ENCODE measurements around the gene LEFTY2. TPM values are rescaled to one million over a fixed set of nuclear protein-coding genes. Genes with fewer than 3 reads are reported as not detected.

Gene LEFTY2
- total and polyA plus RNA-seq, 2 of the 4 experiments (the other 2 are of a cell fraction) = not detected

- CTCF ChIA-PET = interaction anchor here (1.5 kb wide), 1 partner anchor 498 kb away, joined by 6 read pairs; no protein-coding TSS in a partner anchor
- WGBS, 2 experiments (ENCODE audit: extremely low coverage in 2 of 2, insufficient read length in 1 of 2) = 91% methylated on average over 10 of the region's 15 CpGs; no CpG with 5 or more reads in 1 of the 2 experiments
- H3K4me1 ChIP-seq (ENCODE audit: control insufficient read depth, insufficient read depth, low read length) = no peaks in the 10 kb centered on the region
- in situ Hi-C loops (cut with MboI; ENCODE audit: low sequenced_read_pairs) = loop anchor here (10.0 kb wide), 1 partner anchor 658 kb away; no protein-coding TSS in a partner anchor
- no peak overlapping the region for H3K14ac ChIP-seq (replicated peaks; ENCODE audit: low read depth, low read length)
- no peak overlapping the region for H3K4me3 ChIP-seq (ENCODE audit: insufficient read depth, low read depth, low read length)
- no peak overlapping the region for H3K4me2 ChIP-seq (ENCODE audit: low read depth, low read length)
- H3K18ac ChIP-seq (ENCODE audit: low read depth, low read length) = no peak overlapping the region
- no peak overlapping the region for H3K4ac ChIP-seq (ENCODE audit: low read depth, low read length)
- H4K8ac ChIP-seq (ENCODE audit: low read depth in 2 of 2, low read length in 2 of 2) = no peak overlapping the region
- no peaks in the 10 kb centered on the region for H3K9me1 ChIP-seq (ENCODE audit: insufficient read depth, low read length)
- H3K23ac ChIP-seq (ENCODE audit: low read depth, low read length) = no peak overlapping the region
- H2BK120ac ChIP-seq (ENCODE audit: low read depth, low read length) = no peak overlapping the region
- no peak overlapping the region for H2BK5ac ChIP-seq (ENCODE audit: low read depth, low read length, poor library complexity, severe bottlenecking)
- intact Hi-C loops (cut with micrococcal nuclease) = loop anchor here (10.0 kb wide), 3 partner anchors 128 to 1048 kb away; partner anchors contain the start of genes DNAH14 and ENAH
- no peak overlapping the region for H2AFZ ChIP-seq (replicated peaks; ENCODE audit: low read length, poor library complexity)
- ATAC-seq (ENCODE audit: low read depth) (no peak), DNase-seq (no peak)
- no peak overlapping the region for H2AK9ac ChIP-seq (replicated peaks; ENCODE audit: low read depth, low read length, poor library complexity)
- H3K79me1 ChIP-seq (ENCODE audit: low read depth in 1 of 2, low read length in 2 of 2) = no peaks in the 10 kb centered on the region
- H3K27me3 ChIP-seq (ENCODE audit: control insufficient read depth, insufficient read depth, low read length) = no peaks in the 10 kb centered on the region
- H2BK20ac ChIP-seq (ENCODE audit: low read depth, low read length) = no peak overlapping the region
- H3K56ac ChIP-seq (ENCODE audit: extremely low read depth, insufficient read depth, low read length) = no peak overlapping the region
- H3K9ac ChIP-seq (ENCODE audit: low read depth, low read length) = no peak overlapping the region
- BruUV-seq (replicated peaks) = no TSS peak
- no peaks in the 10 kb centered on the region for H3K36me3 ChIP-seq (ENCODE audit: control insufficient read depth, insufficient read depth, low read length)
- H4K91ac ChIP-seq (ENCODE audit: insufficient read depth, low read depth, low read length) = no peak overlapping the region
- dilution Hi-C loops (cut with HindIII; ENCODE audit: low sequenced_read_pairs, unreplicated experiment) = no loop called here
- no peak overlapping the region for H3K27ac ChIP-seq (ENCODE audit: insufficient read depth, low read length)
- H3K9me3 ChIP-seq (ENCODE audit: control insufficient read depth, insufficient read depth, low read length) = no peaks in the 10 kb centered on the region
- H4K5ac ChIP-seq (ENCODE audit: low read depth, low read length) = no peak overlapping the region
- H2AK5ac ChIP-seq (ENCODE audit: low read depth, low read length) = no peak overlapping the region
- H2BK15ac ChIP-seq (ENCODE audit: low read depth, low read length) = no peak overlapping the region
- POLR2A ChIA-PET (ENCODE audit: unreplicated experiment) = no interaction called here
- H4K20me1 ChIP-seq (ENCODE audit: insufficient read depth, low read length) = no peaks in the 10 kb centered on the region
- no peak for TF ChIP-seq MAFK (IDR thresholded peaks at IDR 0.05; ENCODE audit: low read depth, low read length)
- no peak for TF ChIP-seq POLR2A (IDR thresholded peaks at IDR 0.05; ENCODE audit: low read depth, low read length)
- no peak for TF ChIP-seq USF2 (IDR thresholded peaks at IDR 0.05; ENCODE audit: low read depth, low read length)
- no peak for TF ChIP-seq CHD1 (IDR thresholded peaks at IDR 0.05; ENCODE audit: low read depth, low read length)
- no peak for TF ChIP-seq RCOR1 (IDR thresholded peaks at IDR 0.05; ENCODE audit: insufficient replicate concordance, low read length)
- TF ChIP-seq FOS (IDR thresholded peaks at IDR 0.05; ENCODE audit: low read depth, low read length) = no peak
- TF ChIP-seq ELK1 (IDR thresholded peaks at IDR 0.05; ENCODE audit: borderline replicate concordance, low read depth, low read length) = no peak
- no peak for TF ChIP-seq CTCF (conservative IDR thresholded peaks at IDR 0.05; ENCODE audit: low read depth, low read length)
- no peak for TF ChIP-seq RAD21 (IDR thresholded peaks at IDR 0.05; ENCODE audit: low read length)
- TF ChIP-seq SMC3 (IDR thresholded peaks at IDR 0.05; ENCODE audit: low read depth, low read length) = no peak
- TF ChIP-seq NFE2L2 (IDR thresholded peaks at IDR 0.05; ENCODE audit: low read depth, low read length) = no peak
- TF ChIP-seq MAZ (IDR thresholded peaks at IDR 0.05; ENCODE audit: borderline replicate concordance, low read depth, low read length) = no peak
- no peak for TF ChIP-seq RFX5 (IDR thresholded peaks at IDR 0.05; ENCODE audit: low read depth, low read length)
- TF ChIP-seq CEBPB (IDR thresholded peaks at IDR 0.05; ENCODE audit: low read depth, low read length) = no peak
- no peak for TF ChIP-seq BHLHE40 (IDR thresholded peaks at IDR 0.05; ENCODE audit: low read depth, low read length)
These were observed 31.5 kb upstream of the LEFTY2 start for GRCh38 chr1:225972344-225973152.
